ENCODE data around the gene NR3C2. TPM values are rescaled to one million over a fixed set of nuclear protein-coding genes. Genes with fewer than 3 reads are reported as not detected.
A peak's percentile ranks its signal among the peaks of the same experiment; 100 is the strongest.

The NR3C2 gene
- total and polyA plus RNA-seq, 4 donors = 2.8 to 43.9 (median 11.5) TPM

GRCh38 chr4:148048598-148048997, 393.6 kb downstream of the NR3C2 start:
- no peaks in the 10 kb centered on the region for H3K27me3 ChIP-seq (ENCODE audit: control insufficient read depth in 3 of 3, insufficient read depth in 3 of 3, low read length in 2 of 3)
- WGBS, 2 donors = 65 to 72% methylated on average over 4 of the region's 4 CpGs

GRCh38 chr4:148044912-148045352, 397.3 kb downstream of the NR3C2 start:
- no peak for ATAC-seq (ENCODE audit: insufficient read depth, low FRiP score)
- H3K36me3 ChIP-seq (ENCODE audit: control insufficient read depth in 4 of 4, insufficient read depth in 4 of 4, low read length in 4 of 4) = peaks cover 0 to 2% (median 0%) of the 10 kb centered on the region in 4 donors
- peaks cover 0 to 5% (median 0%) of the 10 kb centered on the region in 5 donors for H3K4me1 ChIP-seq (ENCODE audit: control insufficient read depth in 5 of 5, insufficient read depth in 5 of 5, low read length in 5 of 5)
- TF ChIP-seq CTCF (IDR thresholded peaks at IDR 0.05; ENCODE audit: control extremely low read depth, extremely low read depth) = no peak
- H3K9me3 ChIP-seq (ENCODE audit: control insufficient read depth in 4 of 4, insufficient read depth in 3 of 4, low read length in 3 of 4) = no peaks in the 10 kb centered on the region
- WGBS, 2 donors = 87 to 91% methylated on average over 4 of the region's 4 CpGs
- DNase-seq = peak in 2 of 3 donors; percentile 27 to 37
- H3K27ac ChIP-seq (ENCODE audit: low read depth in 1 of 2, low read length in 1 of 2) = peak overlapping the region in 1 of 2 donors; percentile 80
- H3K4me3 ChIP-seq = no peak overlapping the region
- no peaks in the 10 kb centered on the region for H3K27me3 ChIP-seq (ENCODE audit: control insufficient read depth in 3 of 3, insufficient read depth in 3 of 3, low read length in 2 of 3)
- no peak overlapping the region for H3K9ac ChIP-seq (ENCODE audit: insufficient read depth in 1 of 2, low read length in 2 of 2)

More at GRCh38 chr4:148048598-148048997, 393.6 kb downstream of the NR3C2 start:
- Histone ChIP-seq H3K27ac (ENCODE audit: low read depth in 1 of 2, low read length in 1 of 2) (no peak overlapping the region), H3K4me1 (ENCODE audit: control insufficient read depth in 5 of 5, insufficient read depth in 5 of 5, low read length in 5 of 5) (peaks cover 0 to 10% (median 0%) of the 10 kb centered on the region in 5 donors), H3K4me3 (no peak overlapping the region), H3K9me3 (ENCODE audit: control insufficient read depth in 4 of 4, insufficient read depth in 3 of 4, low read length in 3 of 4) (no peaks in the 10 kb centered on the region), H3K36me3 (ENCODE audit: control insufficient read depth in 4 of 4, insufficient read depth in 4 of 4, low read length in 4 of 4) (peaks cover 0 to 2% (median 0%) of the 10 kb centered on the region in 4 donors), H3K9ac (ENCODE audit: insufficient read depth in 1 of 2, low read length in 2 of 2) (no peak overlapping the region)
- TF ChIP-seq CTCF (IDR thresholded peaks at IDR 0.05; ENCODE audit: control extremely low read depth, extremely low read depth) = no peak
- no peak for ATAC-seq (ENCODE audit: insufficient read depth, low FRiP score)
- DNase-seq = peak in 1 of 3 donors; percentile 29

GRCh38 chr4:148044089-148044911, 397.9 kb downstream of the NR3C2 start:
- ATAC-seq (ENCODE audit: insufficient read depth, low FRiP score) = no peak

More at GRCh38 chr4:148044089-148044911, 397.9 kb downstream of the NR3C2 start:
- H3K9ac ChIP-seq (ENCODE audit: insufficient read depth in 1 of 2, low read length in 2 of 2) = no peak overlapping the region
- H3K27ac ChIP-seq (ENCODE audit: low read depth in 1 of 2, low read length in 1 of 2) = peak overlapping the region in 1 of 2 donors; percentile 80
- whole genome bisulfite sequencing, 2 donors = 87 to 90% methylated on average over 9 of the region's 9 CpGs
- DNase-seq = no peak
- H3K4me1 ChIP-seq (ENCODE audit: control insufficient read depth in 5 of 5, insufficient read depth in 5 of 5, low read length in 5 of 5) = peaks cover 0 to 6% (median 0%) of the 10 kb centered on the region in 5 donors
- TF ChIP-seq CTCF (IDR thresholded peaks at IDR 0.05; ENCODE audit: control extremely low read depth, extremely low read depth) = no peak
- H3K4me3 ChIP-seq = no peak overlapping the region
- H3K9me3 ChIP-seq (ENCODE audit: control insufficient read depth in 4 of 4, insufficient read depth in 3 of 4, low read length in 3 of 4) = no peaks in the 10 kb centered on the region
- H3K36me3 ChIP-seq (ENCODE audit: control insufficient read depth in 4 of 4, insufficient read depth in 4 of 4, low read length in 4 of 4) = peaks cover 0 to 2% (median 0%) of the 10 kb centered on the region in 4 donors
- H3K27me3 ChIP-seq (ENCODE audit: control insufficient read depth in 3 of 3, insufficient read depth in 3 of 3, low read length in 2 of 3) = no peaks in the 10 kb centered on the region

All from lung (tissue), 12 donors.